ENCODE results near the gene MGA. TPM values are rescaled to one million over a fixed set of nuclear protein-coding genes. Genes with fewer than 3 reads are reported as not detected.

Gene MGA
- total RNA-seq, 1 experiment from 2014 or later = 35.9 TPM

GRCh38 chr15:41659855-41660234 lies 360 bp upstream of the MGA start:
- DNase-seq (ENCODE audit: low spot score) (peak; percentile 64), ATAC-seq (peak; percentile 63)
- peaks cover 23% of the 10 kb centered on the region for H3K4me1 Mint-ChIP-seq
- H3K4me3 Mint-ChIP-seq = peak overlapping the region; percentile 83
- ChIA-PET POLR2A (interaction anchor here (0.8 to 1.2 kb wide), 5 partner anchors 8 to 74 kb away, joined by 3 to 5 read pairs (median 3); no protein-coding TSS in a partner anchor), CTCF (interaction anchor here (0.6 to 3.3 kb wide), 8 partner anchors 8 to 245 kb away, joined by 3 to 22 read pairs (median 4); partner anchors contain the start of gene MAPKBP1)
- no peaks in the 10 kb centered on the region for H3K36me3 Mint-ChIP-seq
- TF ChIP-seq ZMAT4 (CRISPR knock-in tag; IDR thresholded peaks at IDR 0.05) (no peak), HMGA2 (CRISPR knock-in tag; IDR thresholded peaks at IDR 0.05) (no peak), ZNF532 (CRISPR knock-in tag; IDR thresholded peaks at IDR 0.05; ENCODE audit: borderline replicate concordance) (no peak), ETV6 (CRISPR knock-in tag; IDR thresholded peaks at IDR 0.05) (no peak), TCF7 (CRISPR knock-in tag; IDR thresholded peaks at IDR 0.05; ENCODE audit: low read depth) (no peak), GRHL2 (CRISPR knock-in tag; IDR thresholded peaks at IDR 0.05; ENCODE audit: insufficient replicate concordance, severe bottlenecking) (no peak)
- H3K9me3 Mint-ChIP-seq = no peaks in the 10 kb centered on the region
- H3K27ac Mint-ChIP-seq = 0 out of 2 replicates have a peak overlapping the region, but pooled peaks have one; percentile 36
- peaks cover 45% of the 10 kb centered on the region for H3K27me3 Mint-ChIP-seq (ENCODE audit: low read depth)

- peak overlapping the region; percentile 83 for H3K4me3 Mint-ChIP-seq
- ATAC-seq (no peak), DNase-seq (ENCODE audit: low spot score) (no peak)
- H3K27ac Mint-ChIP-seq = peak overlapping the region; percentile 36
- CTCF ChIA-PET = interaction anchor here (0.6 to 3.3 kb wide), 8 partner anchors 9 to 244 kb away, joined by 3 to 22 read pairs (median 4); partner anchors contain the start of gene MAPKBP1
- peaks cover 45% of the 10 kb centered on the region for H3K27me3 Mint-ChIP-seq (ENCODE audit: low read depth)
- no peaks in the 10 kb centered on the region for H3K36me3 Mint-ChIP-seq
- POLR2A ChIA-PET = interaction anchor here (0.7 to 1.3 kb wide), 5 partner anchors 39 to 113 kb away, joined by 3 to 4 read pairs (median 3); partner anchors contain the start of gene MAPKBP1
- H3K4me1 Mint-ChIP-seq = peaks cover 23% of the 10 kb centered on the region
- no peak for TF ChIP-seq FOXJ3 (CRISPR knock-in tag; IDR thresholded peaks at IDR 0.05; ENCODE audit: borderline replicate concordance)
- no peak for TF ChIP-seq ZNF232 (CRISPR knock-in tag; IDR thresholded peaks at IDR 0.05)
- TF ChIP-seq MLX (CRISPR knock-in tag; IDR thresholded peaks at IDR 0.05) = no peak
- no peaks in the 10 kb centered on the region for H3K9me3 Mint-ChIP-seq
Measured at GRCh38 chr15:41661078-41661517, 893 bp downstream of the MGA start.

- peaks cover 45% of the 10 kb centered on the region for H3K27me3 Mint-ChIP-seq (ENCODE audit: low read depth)
- peaks cover 23% of the 10 kb centered on the region for H3K4me1 Mint-ChIP-seq
- peak overlapping the region; percentile 36 for H3K27ac Mint-ChIP-seq
- peak; percentile 66 for ATAC-seq
- peak overlapping the region; percentile 83 for H3K4me3 Mint-ChIP-seq
- H3K36me3 Mint-ChIP-seq = no peaks in the 10 kb centered on the region
- CTCF ChIA-PET = interaction anchor here (2.9 to 3.3 kb wide), 2 partner anchors 58 to 112 kb away, joined by 15 to 22 read pairs; partner anchors contain the start of gene MAPKBP1
- POLR2A ChIA-PET = interaction anchor here (1.3 kb wide), 1 partner anchor 112 kb away, joined by 3 read pairs; the partner anchor contains the start of gene MAPKBP1
- peak; percentile 85 for DNase-seq (ENCODE audit: low spot score)
- H3K9me3 Mint-ChIP-seq = no peaks in the 10 kb centered on the region
- peak; percentile 61; the same call in 1 of the 2 replicates for TF ChIP-seq TP53 (CRISPR knock-in tag; IDR thresholded peaks at IDR 0.05)
- TF ChIP-seq RELA (CRISPR knock-in tag; IDR thresholded peaks at IDR 0.05; ENCODE audit: borderline replicate concordance) = no peak
- peak; percentile 35; the same call in 1 of the 2 replicates for TF ChIP-seq ZNF281 (CRISPR knock-in tag; IDR thresholded peaks at IDR 0.05)
- 0 out of 2 replicates have a peak, but pooled peaks have one; percentile 52 for TF ChIP-seq CREB1 (CRISPR knock-in tag; IDR thresholded peaks at IDR 0.05)
- TF ChIP-seq SMAD3 (CRISPR knock-in tag; IDR thresholded peaks at IDR 0.05; ENCODE audit: borderline replicate concordance) = peak; percentile 40
- TF ChIP-seq ATF1 (CRISPR knock-in tag; IDR thresholded peaks at IDR 0.05) = no peak
- peak; percentile 67 for TF ChIP-seq SP1 (CRISPR knock-in tag; conservative IDR thresholded peaks at IDR 0.05)
- peak; percentile 56; the same call in 1 of the 2 replicates for TF ChIP-seq FOXK1 (CRISPR knock-in tag; IDR thresholded peaks at IDR 0.05)
- TF ChIP-seq ATF6 (CRISPR knock-in tag; IDR thresholded peaks at IDR 0.05) = no peak
Measured at GRCh38 chr15:41661518-41662225, 1.5 kb downstream of the MGA start.

Data from WTC11 (cell line).